SK-N-SH (cell line): ENCODE measurements around the gene ZNF777. TPM values are rescaled to one million over a fixed set of nuclear protein-coding genes. Genes with fewer than 3 reads are reported as not detected.

ENCODE experiments used
- CTCF ChIA-PET: fragments of 300-600, 350-600 bp; formaldehyde crosslinking; extraction: SDS; loops from one replicate; lab custom pipeline; 2021; lab: Yijun Ruan, JAX
- POLR2A ChIA-PET: fragments of 350-600 bp; sonication (Branson Sonifier 250); formaldehyde crosslinking; extraction: SDS; loops from one replicate; lab custom pipeline; 2020; ENCODE audit warnings: antibody characterized with exemption, inconsistent platforms; lab: Yijun Ruan, JAX
- DNase-seq: peaks from one replicate; pipeline ENCODE4 v3.0.0; 2012
- H2AFZ ChIP-seq: fragments of 200-600 bp; sonication (generic); 2 replicates; pipeline ENCODE4 v1.8.1; 2016; ENCODE audit warnings: antibody characterized with exemption, mild to moderate bottlenecking, low read depth
- H3F3A ChIP-seq: fragments of 200-600 bp; sonication (generic); replicated peaks from 2 replicates; pipeline ENCODE3; 2016; ENCODE audit warnings: antibody characterized with exemption, mild to moderate bottlenecking; ENCODE audit not compliant: insufficient read depth
- H3K27ac ChIP-seq, 2 experiments: fragments of 200-500 bp in 1 of 2; fragments of 200-600 bp in 1 of 2; sonication (Bioruptor generic) in 1 of 2; sonication (generic), shearing (Covaris generic) in 1 of 2; 2 replicates each; pipeline versions ENCODE4 v1.5.1 to v1.6.1; 2014 to 2016; ENCODE audit warnings: low read depth in 2 of 2, inconsistent platforms in 1 of 2, low read length in 1 of 2, mild to moderate bottlenecking in 1 of 2, mixed read lengths in 1 of 2
- H3K27me3 ChIP-seq: fragments of 200-600 bp; sonication (generic), shearing (Covaris generic); 2 replicates; pipeline ENCODE4 v1.6.1; 2016; ENCODE audit warnings: mixed run types; ENCODE audit not compliant: insufficient read depth
- H3K36me3 ChIP-seq, 2 experiments: fragments of 200-500 bp in 1 of 2; fragments of 200-600 bp in 1 of 2; sonication (Bioruptor generic) in 1 of 2; sonication (generic) in 1 of 2; replicated peaks in 1 of 2; 2 replicates each; pipeline versions ENCODE3 to v1.5.1; 2014 to 2016; ENCODE audit warnings: low read length in 1 of 2, mild to moderate bottlenecking in 1 of 2; ENCODE audit not compliant: insufficient read depth in 2 of 2, control insufficient read depth in 1 of 2
- H3K4me1 ChIP-seq, 2 experiments: fragments of 200-500 bp in 1 of 2; fragments of 200-600 bp in 1 of 2; sonication (Bioruptor generic) in 1 of 2; sonication (generic), shearing (Covaris generic) in 1 of 2; 2 replicates each; pipeline versions ENCODE4 v1.5.1 to v1.6.1; 2014 to 2016; ENCODE audit warnings: low read depth in 1 of 2, low read length in 1 of 2, mixed run types in 1 of 2; ENCODE audit not compliant: insufficient read depth in 2 of 2, control insufficient read depth in 1 of 2
- H3K4me2 ChIP-seq: fragments of 200-600 bp; sonication (generic), shearing (Covaris generic); 2 replicates; pipeline ENCODE4 v1.6.1; 2017; ENCODE audit warnings: mixed run types
- H3K4me3 ChIP-seq, 2 experiments: fragments of 200-500 bp in 1 of 2; fragments of 200-600 bp in 1 of 2; sonication (Bioruptor generic) in 1 of 2; sonication (generic), shearing (Covaris generic) in 1 of 2; 2 replicates each; pipeline versions ENCODE4 v1.5.1 to v1.8.1; 2014 to 2016; ENCODE audit warnings: low read depth in 2 of 2, inconsistent platforms in 1 of 2, low read length in 1 of 2, mild to moderate bottlenecking in 1 of 2, mixed read lengths in 1 of 2, moderate library complexity in 1 of 2
- H3K79me2 ChIP-seq: fragments of 200-600 bp; sonication (generic); 2 replicates; pipeline ENCODE4 v1.8.1; 2017; ENCODE audit warnings: mild to moderate bottlenecking; ENCODE audit not compliant: insufficient read depth
- H3K9ac ChIP-seq: fragments of 200-600 bp; sonication (generic); 2 replicates; pipeline ENCODE4 v1.6.1; 2017; ENCODE audit warnings: mixed run types
- H3K9me2 ChIP-seq: fragments of 200-600 bp; sonication (generic); 2 replicates; pipeline ENCODE4 v1.6.1; 2017; ENCODE audit warnings: mixed run types
- H3K9me3 ChIP-seq: fragments of 200-600 bp; sonication (generic); 2 replicates; pipeline ENCODE4 v1.6.1; 2017; ENCODE audit warnings: mixed run types, mild to moderate bottlenecking, moderate library complexity
- H4K20me1 ChIP-seq: fragments of 200-600 bp; sonication (generic); 2 replicates; pipeline ENCODE4 v1.6.1; 2017; ENCODE audit warnings: mild to moderate bottlenecking, mixed run types; ENCODE audit not compliant: insufficient read depth
- ELF1 ChIP-seq: IDR thresholded peaks from 2 replicates; pipeline ENCODE4 v1.4.0; 2012
- EP300 ChIP-seq, 2 experiments: IDR thresholded peaks; 2 replicates each; pipeline versions ENCODE4 v1.4.0 to v1.6.1; 2012; ENCODE audit warnings: borderline replicate concordance in 1 of 2, low read depth in 1 of 2, low read length in 1 of 2
- FOSL2 ChIP-seq: IDR thresholded peaks from 2 replicates; pipeline ENCODE4 v1.4.0; 2012; ENCODE audit warnings: low read depth, mild to moderate bottlenecking, moderate library complexity, borderline replicate concordance
- FOXJ3 ChIP-seq: sonication (generic); formaldehyde crosslinking; IDR thresholded peaks from 2 replicates; pipeline ENCODE4 v1.5.1; 2020; ENCODE audit warnings: mild to moderate bottlenecking, missing genetic modification reagents
- FOXM1 ChIP-seq: IDR thresholded peaks from 2 replicates; pipeline ENCODE4 v1.4.0; 2012; ENCODE audit warnings: low read depth, mild to moderate bottlenecking
- GATA2 ChIP-seq: sonication (generic); formaldehyde crosslinking; IDR thresholded peaks from 2 replicates; pipeline ENCODE4 v1.5.0; 2020; ENCODE audit warnings: mild to moderate bottlenecking, missing genetic modification reagents
- JUND ChIP-seq: IDR thresholded peaks from 2 replicates; pipeline ENCODE4 v1.4.0; 2012
- MEF2A ChIP-seq: IDR thresholded peaks from 2 replicates; pipeline ENCODE4 v1.4.0; 2012; ENCODE audit warnings: low read depth, borderline replicate concordance
- MXI1 ChIP-seq: IDR thresholded peaks from 2 replicates; pipeline ENCODE4 v1.6.1; 2012; ENCODE audit warnings: mild to moderate bottlenecking, low read depth, low read length, improper control_type of control experiment
- POLR2AphosphoS5 ChIP-seq: IDR thresholded peaks from 2 replicates; pipeline ENCODE4 v1.6.1; 2012; ENCODE audit warnings: low read depth, low read length
- RXRA ChIP-seq: IDR thresholded peaks from 2 replicates; pipeline ENCODE4 v1.4.0; 2012; ENCODE audit warnings: low read depth, mild to moderate bottlenecking, borderline replicate concordance
- TAF1 ChIP-seq: IDR thresholded peaks from 2 replicates; pipeline ENCODE4 v1.6.1; 2012; ENCODE audit warnings: low read depth, mild to moderate bottlenecking, low read length, moderate library complexity, borderline replicate concordance
- TCF12 ChIP-seq: IDR thresholded peaks from 2 replicates; pipeline ENCODE4 v1.4.0; 2012
- YY1 ChIP-seq: IDR thresholded peaks from 2 replicates; pipeline ENCODE4 v1.4.0; 2012; ENCODE audit warnings: low read depth, mild to moderate bottlenecking
- WGBS: methylation state at CpG from one replicate; pipeline ENCODE4 v1.1.6; 2017; ENCODE audit warnings: low lambda C conversion rate; 5-methylcytosine and 5-hydroxymethylcytosine counted together
- polyA plus RNA-seq, 3 experiments: library from polyadenylated mRNA; depleted of rRNA; stranded (reverse); fragments of >200 nt; gene quantifications; 2 replicates each; pipeline ENCODE4 v1.2.3, GENCODE V29; 2012
- TF ChIP-seq, protein P1 (sequence below): fragments of 150-350 bp; IDR thresholded peaks from 2 replicates; pipeline ENCODE4 v1.6.1; 2016; ENCODE audit warnings: mild to moderate bottlenecking, low read depth, low read length
- TF ChIP-seq, protein P2 (sequence below): IDR thresholded peaks from 2 replicates; pipeline ENCODE4 v1.4.0; 2012; ENCODE audit warnings: low read depth
- TF ChIP-seq, protein P3 (sequence below): IDR thresholded peaks from 2 replicates; pipeline ENCODE4 v1.4.0; 2012; ENCODE audit warnings: low read depth, borderline replicate concordance
- TF ChIP-seq, protein P4 (sequence below): fragments of 200-600 bp; sonication (generic); IDR thresholded peaks from 2 replicates; pipeline ENCODE4 v1.6.1; 2017; ENCODE audit warnings: antibody characterized with exemption, mild to moderate bottlenecking, moderate library complexity

Gene ZNF777
- polyA plus RNA-seq, 1 of the 3 experiments (the other 2 are of a cell fraction) = 6.2 TPM

DNA sequence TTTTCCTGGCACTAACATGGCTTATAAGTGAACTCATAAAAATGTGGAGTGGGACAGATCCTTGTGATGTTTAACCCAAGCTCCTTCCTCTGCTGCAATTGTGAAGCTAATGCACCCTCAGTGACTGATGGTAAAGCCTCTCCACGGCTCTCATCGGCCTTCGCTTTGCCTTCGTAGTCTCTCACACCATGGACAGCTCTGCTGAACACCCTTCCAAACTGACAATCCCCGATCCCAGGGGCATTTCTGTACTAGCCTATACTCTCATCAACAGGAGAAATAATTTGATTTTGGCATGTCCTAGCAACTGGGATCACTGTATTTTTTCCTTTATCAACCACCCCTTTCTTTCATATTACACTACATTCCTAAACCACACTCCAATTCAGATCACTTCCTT lies 6.1 kb downstream of the ZNF777 start (continued):
- TF ChIP-seq FOXJ3 (CRISPR knock-in tag) = no peak

DNA sequence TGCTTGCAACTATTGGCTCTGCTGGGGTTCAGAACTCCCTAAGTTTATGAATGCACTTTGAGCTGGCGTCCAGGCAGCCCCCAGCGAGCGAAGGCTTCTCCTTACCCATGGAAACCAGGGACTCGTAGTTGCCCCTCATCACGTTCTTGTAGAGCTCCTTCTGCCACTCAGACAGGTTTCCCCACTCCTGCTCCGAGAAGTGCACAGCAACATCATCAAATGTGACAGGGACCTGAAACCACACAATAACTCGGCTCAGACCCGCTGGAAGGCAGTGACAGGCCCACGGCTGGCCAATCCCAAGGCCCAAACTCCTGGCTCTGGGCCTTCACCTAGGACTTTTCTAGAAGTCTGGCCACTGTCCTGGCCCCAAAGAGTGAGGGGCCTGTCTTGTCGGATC lies 6.9 kb downstream of the ZNF777 start:
- no peaks in the 10 kb centered on the region for H3K27me3 ChIP-seq
- H2AFZ ChIP-seq = no peak overlapping the region
- CTCF ChIA-PET = interaction anchor here (0.9 to 1.1 kb wide), 2 partner anchors 11 to 31 kb away, joined by 3 to 4 read pairs; no protein-coding TSS in a partner anchor
- DNase-seq = no peak
- peaks cover 0 to 4% of the 10 kb centered on the region in 2 experiments; a peak in 1 of 4 replicates for H3K4me1 ChIP-seq
- H3K9me3 ChIP-seq = no peaks in the 10 kb centered on the region
- peaks cover 34% of the 10 kb centered on the region for H3K79me2 ChIP-seq
- H4K20me1 ChIP-seq = 0 out of 2 replicates have a peak, but pooled peaks cover 10% of the 10 kb centered on the region
- TF ChIP-seq GATA2 (no peak), RXRA (no peak), POLR2AphosphoS5 (no peak), YY1 (no peak), EP300 (IDR thresholded peaks at IDR 0.05; ENCODE audit: borderline replicate concordance in 1 of 2, low read depth in 1 of 2, low read length in 1 of 2) (no peak), TCF12 (no peak), MEF2A (no peak), ELF1 (no peak)
- H3K36me3 ChIP-seq = peaks cover 46 to 69% of the 10 kb centered on the region in 2 experiments
- H3F3A ChIP-seq = no peaks in the 10 kb centered on the region
- POLR2A ChIA-PET = no interaction called here
- H3K9me2 ChIP-seq = no peaks in the 10 kb centered on the region
- H3K9ac ChIP-seq = no peak overlapping the region
- no peak overlapping the region for H3K4me2 ChIP-seq
- WGBS = 84% methylated on average over 10 of the region's 10 CpGs
- H3K27ac ChIP-seq = no peak overlapping the region
- no peak overlapping the region for H3K4me3 ChIP-seq

DNA sequence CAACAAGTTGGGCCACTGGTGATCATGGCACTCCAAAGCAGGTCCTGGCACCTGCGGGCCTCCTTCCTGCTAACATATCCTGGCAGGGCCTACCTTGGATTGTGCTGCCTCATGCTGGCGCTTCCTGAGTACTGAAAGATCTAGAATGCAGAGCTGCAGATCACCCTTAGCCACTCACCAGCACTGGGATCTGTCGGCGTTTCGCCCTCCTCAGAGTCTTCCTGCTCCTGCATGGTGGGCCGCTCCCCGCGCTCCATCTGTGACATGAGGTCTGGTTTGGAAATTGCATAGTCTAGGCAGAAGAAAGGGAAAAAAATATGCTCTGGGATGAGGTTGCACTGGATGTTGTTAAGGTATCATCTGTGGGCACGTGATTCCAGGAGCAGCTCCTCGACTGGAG lies 10.0 kb downstream of the ZNF777 start:
- H3K9me2 ChIP-seq = no peaks in the 10 kb centered on the region
- no peaks in the 10 kb centered on the region for H3K4me1 ChIP-seq
- H2AFZ ChIP-seq = no peak overlapping the region
- no peak overlapping the region for H3K9ac ChIP-seq
- no peak overlapping the region for H3K4me2 ChIP-seq
- no peak overlapping the region for H3K27ac ChIP-seq
- 0 out of 2 replicates have a peak, but pooled peaks cover 2% of the 10 kb centered on the region for H3K79me2 ChIP-seq
- no peaks in the 10 kb centered on the region for H4K20me1 ChIP-seq
- no peaks in the 10 kb centered on the region for H3K9me3 ChIP-seq
- TF ChIP-seq, protein P1, sequence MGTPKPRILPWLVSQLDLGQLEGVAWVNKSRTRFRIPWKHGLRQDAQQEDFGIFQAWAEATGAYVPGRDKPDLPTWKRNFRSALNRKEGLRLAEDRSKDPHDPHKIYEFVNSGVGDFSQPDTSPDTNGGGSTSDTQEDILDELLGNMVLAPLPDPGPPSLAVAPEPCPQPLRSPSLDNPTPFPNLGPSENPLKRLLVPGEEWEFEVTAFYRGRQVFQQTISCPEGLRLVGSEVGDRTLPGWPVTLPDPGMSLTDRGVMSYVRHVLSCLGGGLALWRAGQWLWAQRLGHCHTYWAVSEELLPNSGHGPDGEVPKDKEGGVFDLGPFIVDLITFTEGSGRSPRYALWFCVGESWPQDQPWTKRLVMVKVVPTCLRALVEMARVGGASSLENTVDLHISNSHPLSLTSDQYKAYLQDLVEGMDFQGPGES = no peak
- TF ChIP-seq FOXM1 = no peak
- no peak for TF ChIP-seq JUND
- TF ChIP-seq ELF1 = no peak
- TF ChIP-seq FOSL2 = no peak
- TF ChIP-seq, protein P2, sequence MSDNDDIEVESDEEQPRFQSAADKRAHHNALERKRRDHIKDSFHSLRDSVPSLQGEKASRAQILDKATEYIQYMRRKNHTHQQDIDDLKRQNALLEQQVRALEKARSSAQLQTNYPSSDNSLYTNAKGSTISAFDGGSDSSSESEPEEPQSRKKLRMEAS = no peak
- TF ChIP-seq TAF1 = no peak
- TF ChIP-seq, protein P3, sequence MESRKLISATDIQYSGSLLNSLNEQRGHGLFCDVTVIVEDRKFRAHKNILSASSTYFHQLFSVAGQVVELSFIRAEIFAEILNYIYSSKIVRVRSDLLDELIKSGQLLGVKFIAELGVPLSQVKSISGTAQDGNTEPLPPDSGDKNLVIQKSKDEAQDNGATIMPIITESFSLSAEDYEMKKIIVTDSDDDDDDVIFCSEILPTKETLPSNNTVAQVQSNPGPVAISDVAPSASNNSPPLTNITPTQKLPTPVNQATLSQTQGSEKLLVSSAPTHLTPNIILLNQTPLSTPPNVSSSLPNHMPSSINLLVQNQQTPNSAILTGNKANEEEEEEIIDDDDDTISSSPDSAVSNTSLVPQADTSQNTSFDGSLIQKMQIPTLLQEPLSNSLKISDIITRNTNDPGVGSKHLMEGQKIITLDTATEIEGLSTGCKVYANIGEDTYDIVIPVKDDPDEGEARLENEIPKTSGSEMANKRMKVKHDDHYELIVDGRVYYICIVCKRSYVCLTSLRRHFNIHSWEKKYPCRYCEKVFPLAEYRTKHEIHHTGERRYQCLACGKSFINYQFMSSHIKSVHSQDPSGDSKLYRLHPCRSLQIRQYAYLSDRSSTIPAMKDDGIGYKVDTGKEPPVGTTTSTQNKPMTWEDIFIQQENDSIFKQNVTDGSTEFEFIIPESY = no peak
- TF ChIP-seq, protein P4, sequence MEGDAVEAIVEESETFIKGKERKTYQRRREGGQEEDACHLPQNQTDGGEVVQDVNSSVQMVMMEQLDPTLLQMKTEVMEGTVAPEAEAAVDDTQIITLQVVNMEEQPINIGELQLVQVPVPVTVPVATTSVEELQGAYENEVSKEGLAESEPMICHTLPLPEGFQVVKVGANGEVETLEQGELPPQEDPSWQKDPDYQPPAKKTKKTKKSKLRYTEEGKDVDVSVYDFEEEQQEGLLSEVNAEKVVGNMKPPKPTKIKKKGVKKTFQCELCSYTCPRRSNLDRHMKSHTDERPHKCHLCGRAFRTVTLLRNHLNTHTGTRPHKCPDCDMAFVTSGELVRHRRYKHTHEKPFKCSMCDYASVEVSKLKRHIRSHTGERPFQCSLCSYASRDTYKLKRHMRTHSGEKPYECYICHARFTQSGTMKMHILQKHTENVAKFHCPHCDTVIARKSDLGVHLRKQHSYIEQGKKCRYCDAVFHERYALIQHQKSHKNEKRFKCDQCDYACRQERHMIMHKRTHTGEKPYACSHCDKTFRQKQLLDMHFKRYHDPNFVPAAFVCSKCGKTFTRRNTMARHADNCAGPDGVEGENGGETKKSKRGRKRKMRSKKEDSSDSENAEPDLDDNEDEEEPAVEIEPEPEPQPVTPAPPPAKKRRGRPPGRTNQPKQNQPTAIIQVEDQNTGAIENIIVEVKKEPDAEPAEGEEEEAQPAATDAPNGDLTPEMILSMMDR = no peak
- no peak for TF ChIP-seq POLR2AphosphoS5
- TF ChIP-seq RXRA = no peak
- TF ChIP-seq TCF12 = no peak
- no peak for TF ChIP-seq GATA2
- TF ChIP-seq MXI1 = no peak
- TF ChIP-seq YY1 = no peak
- H3K4me3 ChIP-seq = no peak overlapping the region
- POLR2A ChIA-PET = no interaction called here
- DNase-seq = no peak
- H3F3A ChIP-seq = no peaks in the 10 kb centered on the region
- CTCF ChIA-PET = interaction anchor here (1.0 kb wide), 1 partner anchor 29 kb away, joined by 3 read pairs; no protein-coding TSS in a partner anchor
- WGBS = 94% methylated on average over 9 of the region's 10 CpGs
- no peaks in the 10 kb centered on the region for H3K27me3 ChIP-seq
- peaks cover 59 to 73% of the 10 kb centered on the region in 2 experiments for H3K36me3 ChIP-seq
